ENCODE measurements around the gene CNTF. TPM values are rescaled to one million over a fixed set of nuclear protein-coding genes. Genes with fewer than 3 reads are reported as not detected.

The CNTF gene
- total RNA-seq: 2.9 and 3.4 TPM in 2 replicates

GRCh38 chr11:58622344-58622743, at the start of gene CNTF:
CNTF (plus strand) TSS chr11:58622665; CDS start chr11:58622753, 88 bp downstream.

GRCh38 chr11:58575377-58576020, 47.0 kb upstream of the CNTF start, which contains the start of gene LPXN:
LPXN (minus strand) TSS chr11:58575856; CDS start chr11:58575772, 84 bp downstream.

GRCh38 chr11:58578635-58579191, 43.8 kb upstream of the CNTF start, which contains the start of gene ZFP91:
ZFP91 (plus strand) TSS chr11:58579063; CDS start chr11:58579282, 219 bp downstream.

Other genes with a start within 250 kb of the CNTF start
- not detected in 2 replicates for gene OR5B3, start 215.8 kb upstream of the CNTF start, total RNA-seq
- gene OR5B2, start 194.5 kb upstream of the CNTF start, total RNA-seq: not detected in 2 replicates
- gene OR5B12, start 180.4 kb upstream of the CNTF start, total RNA-seq: not detected in 2 replicates
- not detected in 2 replicates for gene OR5B21, start 114.6 kb upstream of the CNTF start, total RNA-seq
- 10.9 and 17.1 TPM in 2 replicates for gene LPXN, start 46.8 kb upstream of the CNTF start, total RNA-seq
- gene ZFP91, start 43.6 kb upstream of the CNTF start, total RNA-seq: 57.8 and 58.9 TPM in 2 replicates
- not detected in 2 replicates for gene GLYAT, start 109.3 kb downstream of the CNTF start, total RNA-seq
- gene GLYATL2, start 222.0 kb downstream of the CNTF start, total RNA-seq: 2.8 and 3.0 TPM in 2 replicates